Transverse colon (tissue), 4 donors: ENCODE results near the gene RPS6KA2.

ENCODE experiments used
- POLR2AphosphoS5 ChIP-seq, 3 donors: sonication (generic); formaldehyde crosslinking; IDR thresholded peaks; one replicate each; pipeline ENCODE4 v1.6.1; 2016; ENCODE audit warnings: antibody characterized with exemption in 3 of 3
- TF ChIP-seq, protein P1 (sequence below), 5 experiments: fragments of 200-600 bp in 3 of 5; fragments of 450-650 bp in 2 of 5; sonication (generic) in 3 of 5; IDR thresholded peaks; 1 replicate in 2 of 5; 2 replicates in 3 of 5; pipeline ENCODE4 v1.5.1; 2016 to 2017; ENCODE audit warnings: antibody characterized with exemption in 5 of 5, inconsistent platforms in 3 of 5, mild to moderate bottlenecking in 2 of 5, moderate library complexity in 1 of 5

DNA sequence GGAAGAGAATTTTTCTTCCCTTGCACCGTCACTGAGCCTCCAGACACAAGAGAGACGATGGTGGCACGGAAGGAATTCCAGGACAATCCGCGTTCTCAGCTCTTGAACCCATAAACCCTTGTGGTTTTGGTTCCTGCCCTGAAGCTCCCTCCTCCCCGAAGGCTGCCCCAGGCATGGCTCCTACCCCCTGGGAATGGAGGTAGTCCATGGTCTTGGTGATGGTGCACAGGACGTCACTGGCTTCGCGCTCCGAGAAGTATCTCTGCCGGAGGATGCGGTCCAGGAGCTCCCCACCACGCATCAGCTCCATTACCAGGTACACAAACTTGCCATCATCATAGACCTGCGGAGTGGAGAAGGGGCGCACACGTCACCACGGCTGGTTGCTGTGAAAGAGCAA lies 196.8 kb downstream of the RPS6KA2 start:
- TF ChIP-seq, protein P1, sequence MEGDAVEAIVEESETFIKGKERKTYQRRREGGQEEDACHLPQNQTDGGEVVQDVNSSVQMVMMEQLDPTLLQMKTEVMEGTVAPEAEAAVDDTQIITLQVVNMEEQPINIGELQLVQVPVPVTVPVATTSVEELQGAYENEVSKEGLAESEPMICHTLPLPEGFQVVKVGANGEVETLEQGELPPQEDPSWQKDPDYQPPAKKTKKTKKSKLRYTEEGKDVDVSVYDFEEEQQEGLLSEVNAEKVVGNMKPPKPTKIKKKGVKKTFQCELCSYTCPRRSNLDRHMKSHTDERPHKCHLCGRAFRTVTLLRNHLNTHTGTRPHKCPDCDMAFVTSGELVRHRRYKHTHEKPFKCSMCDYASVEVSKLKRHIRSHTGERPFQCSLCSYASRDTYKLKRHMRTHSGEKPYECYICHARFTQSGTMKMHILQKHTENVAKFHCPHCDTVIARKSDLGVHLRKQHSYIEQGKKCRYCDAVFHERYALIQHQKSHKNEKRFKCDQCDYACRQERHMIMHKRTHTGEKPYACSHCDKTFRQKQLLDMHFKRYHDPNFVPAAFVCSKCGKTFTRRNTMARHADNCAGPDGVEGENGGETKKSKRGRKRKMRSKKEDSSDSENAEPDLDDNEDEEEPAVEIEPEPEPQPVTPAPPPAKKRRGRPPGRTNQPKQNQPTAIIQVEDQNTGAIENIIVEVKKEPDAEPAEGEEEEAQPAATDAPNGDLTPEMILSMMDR (IDR thresholded peaks at IDR 0.05), result no peak
- no peak for TF ChIP-seq POLR2AphosphoS5 (IDR thresholded peaks at IDR 0.05)
